ENCODE measurements around the gene PKD2.

DNA sequence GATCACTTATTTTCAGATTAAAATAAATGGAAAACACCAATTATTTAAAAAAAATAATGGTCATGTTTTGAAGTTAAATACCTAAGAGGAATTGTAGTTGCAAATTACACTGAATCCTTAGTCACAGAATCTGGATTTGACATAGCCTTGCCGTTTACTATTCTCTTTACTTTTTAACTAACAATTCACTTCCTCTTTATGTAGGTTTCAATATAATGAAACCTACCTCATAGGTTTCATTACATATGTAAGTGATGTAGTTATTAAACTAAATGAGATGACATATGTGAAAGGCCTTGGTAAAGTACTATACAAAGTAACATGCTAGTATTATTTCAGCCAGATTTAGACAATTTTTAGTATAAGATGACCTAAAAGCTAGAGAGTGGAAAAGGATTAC is 25.4 kb upstream of the PKD2 start:
- no peak for TF ChIP-seq RFX5 (IDR thresholded peaks at IDR 0.05; ENCODE audit: low read depth, low read length)
- TF ChIP-seq, protein P1, sequence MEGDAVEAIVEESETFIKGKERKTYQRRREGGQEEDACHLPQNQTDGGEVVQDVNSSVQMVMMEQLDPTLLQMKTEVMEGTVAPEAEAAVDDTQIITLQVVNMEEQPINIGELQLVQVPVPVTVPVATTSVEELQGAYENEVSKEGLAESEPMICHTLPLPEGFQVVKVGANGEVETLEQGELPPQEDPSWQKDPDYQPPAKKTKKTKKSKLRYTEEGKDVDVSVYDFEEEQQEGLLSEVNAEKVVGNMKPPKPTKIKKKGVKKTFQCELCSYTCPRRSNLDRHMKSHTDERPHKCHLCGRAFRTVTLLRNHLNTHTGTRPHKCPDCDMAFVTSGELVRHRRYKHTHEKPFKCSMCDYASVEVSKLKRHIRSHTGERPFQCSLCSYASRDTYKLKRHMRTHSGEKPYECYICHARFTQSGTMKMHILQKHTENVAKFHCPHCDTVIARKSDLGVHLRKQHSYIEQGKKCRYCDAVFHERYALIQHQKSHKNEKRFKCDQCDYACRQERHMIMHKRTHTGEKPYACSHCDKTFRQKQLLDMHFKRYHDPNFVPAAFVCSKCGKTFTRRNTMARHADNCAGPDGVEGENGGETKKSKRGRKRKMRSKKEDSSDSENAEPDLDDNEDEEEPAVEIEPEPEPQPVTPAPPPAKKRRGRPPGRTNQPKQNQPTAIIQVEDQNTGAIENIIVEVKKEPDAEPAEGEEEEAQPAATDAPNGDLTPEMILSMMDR (conservative IDR thresholded peaks at IDR 0.05; ENCODE audit: low read depth, low read length): no peak
- no peak for TF ChIP-seq SMC3 (IDR thresholded peaks at IDR 0.05; ENCODE audit: low read depth, low read length)
- TF ChIP-seq, protein P2, sequence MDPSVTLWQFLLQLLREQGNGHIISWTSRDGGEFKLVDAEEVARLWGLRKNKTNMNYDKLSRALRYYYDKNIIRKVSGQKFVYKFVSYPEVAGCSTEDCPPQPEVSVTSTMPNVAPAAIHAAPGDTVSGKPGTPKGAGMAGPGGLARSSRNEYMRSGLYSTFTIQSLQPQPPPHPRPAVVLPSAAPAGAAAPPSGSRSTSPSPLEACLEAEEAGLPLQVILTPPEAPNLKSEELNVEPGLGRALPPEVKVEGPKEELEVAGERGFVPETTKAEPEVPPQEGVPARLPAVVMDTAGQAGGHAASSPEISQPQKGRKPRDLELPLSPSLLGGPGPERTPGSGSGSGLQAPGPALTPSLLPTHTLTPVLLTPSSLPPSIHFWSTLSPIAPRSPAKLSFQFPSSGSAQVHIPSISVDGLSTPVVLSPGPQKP (IDR thresholded peaks at IDR 0.05; ENCODE audit: borderline replicate concordance, low read depth, low read length): no peak
- no peak for TF ChIP-seq MXI1 (IDR thresholded peaks at IDR 0.05; ENCODE audit: borderline replicate concordance, low read depth, low read length)

Data from IMR-90 (cell line).